GM21576 (cell line): Measurements from ENCODE around the gene RELB.

ENCODE experiments used
- ATAC-seq: cut with Tn5 transposase; IDR thresholded peaks from one replicate; pipeline ENCODE4 v1.9.1; 2021; ENCODE audit warnings: mild to moderate bottlenecking, moderate library complexity; ENCODE audit not compliant: unreplicated experiment

The RELB gene

DNA sequence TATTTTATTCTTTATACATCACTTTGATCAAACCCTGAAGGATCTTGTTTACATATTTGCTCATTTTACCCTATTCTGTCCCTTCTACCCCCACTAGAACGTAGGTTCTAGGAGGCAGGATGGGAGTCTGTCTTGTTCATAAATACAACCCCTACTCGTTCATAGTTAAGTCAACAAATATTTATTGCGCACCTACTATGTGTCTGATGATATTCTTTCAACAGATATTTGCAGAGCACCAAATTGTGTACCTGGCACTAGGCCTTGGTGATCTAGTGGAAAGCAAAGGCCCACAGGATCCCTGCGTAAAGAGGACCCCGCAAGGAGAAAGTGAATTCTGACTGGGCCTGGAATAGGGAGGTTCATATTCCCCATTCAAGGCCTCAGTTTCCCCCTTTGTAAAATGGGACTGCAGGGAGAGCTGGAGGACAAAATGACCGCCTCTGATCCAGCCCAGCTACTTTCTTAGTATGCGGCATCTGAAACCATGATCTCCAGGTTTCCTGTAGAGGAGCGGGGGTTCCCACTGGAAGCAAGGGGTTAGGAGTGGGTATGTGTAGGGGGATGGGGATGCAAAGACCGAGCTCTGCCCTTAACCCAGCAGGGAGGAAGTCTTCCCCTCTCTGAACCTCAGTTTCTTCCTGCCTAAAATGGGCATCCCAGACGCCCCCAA lies 77.3 kb downstream of the RELB start:
- no peak for ATAC-seq

DNA sequence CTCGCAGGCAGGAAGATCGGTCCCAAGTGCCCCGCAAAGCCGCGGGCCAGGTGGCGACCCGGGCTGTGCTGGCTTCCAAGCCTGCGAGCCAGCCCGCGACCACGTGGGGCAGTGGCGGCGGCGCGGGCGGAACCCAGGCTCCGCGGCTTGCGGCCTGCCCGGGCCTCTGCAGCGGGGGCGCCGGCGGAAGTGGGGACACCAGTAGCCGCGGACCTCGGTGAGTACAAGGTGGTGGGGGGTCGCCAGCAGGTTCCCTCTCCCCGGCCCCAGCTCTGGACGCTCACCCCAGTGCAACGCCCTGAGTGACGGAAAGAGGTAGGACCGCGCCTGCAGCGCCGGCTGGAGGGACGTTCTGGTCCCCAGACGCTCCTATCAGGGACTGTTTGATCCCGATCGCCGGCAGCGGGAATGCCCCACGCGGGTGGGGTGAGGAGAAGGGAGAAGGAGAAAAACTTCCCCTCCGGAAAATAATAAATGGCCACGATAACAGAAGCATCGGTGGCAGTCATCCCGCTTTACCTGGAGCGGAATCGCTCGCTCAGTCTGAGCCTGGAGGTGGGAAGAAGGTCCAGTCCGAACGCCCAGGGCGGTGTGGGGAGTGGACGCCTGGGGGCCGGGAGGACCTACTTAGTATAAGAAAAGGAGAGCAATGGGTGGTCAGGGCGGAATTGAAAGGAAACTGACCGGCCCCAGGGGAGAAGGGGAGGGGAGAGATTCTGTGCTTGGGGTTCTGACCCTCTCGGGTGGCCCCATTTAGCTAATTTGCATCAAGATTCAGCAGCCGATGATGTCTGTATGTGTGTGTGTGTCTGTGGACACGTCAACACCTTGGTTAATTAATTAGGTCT lies 78.0 kb downstream of the RELB start, which contains the start of gene GEMIN7:
Gene GEMIN7 (plus strand): TSS at position 198 of the 848 bp plus-strand sequence. CDS start 10,855 bp downstream, outside the sequence.
- ATAC-seq: no peak

- ATAC-seq: no peak
These were observed 78.7 kb downstream of the RELB start for GRCh38 chr19:45079911-45080370.

- no peak for ATAC-seq
These were observed 80.9 kb downstream of the RELB start for GRCh38 chr19:45082170-45082569.

GRCh38 chr19:45086480-45086879 lies 85.2 kb downstream of the RELB start:
- no peak for ATAC-seq

GRCh38 chr19:45087531-45087930 lies 86.3 kb downstream of the RELB start:
- ATAC-seq: no peak
